NCI-H2227 (cell line): ENCODE data around the gene PACSIN3.
"Not testable (repeated sequence)": the region's sequence is repeated elsewhere in the genome, so short reads cannot be mapped to it uniquely, and the experiment has no call there.

ENCODE experiments used
- DNase-seq: peaks from one replicate; lab custom pipeline; 2025; ENCODE audit not compliant: unreplicated experiment; lab: John Stamatoyannopoulos, UW

PACSIN3 gene

DNA sequence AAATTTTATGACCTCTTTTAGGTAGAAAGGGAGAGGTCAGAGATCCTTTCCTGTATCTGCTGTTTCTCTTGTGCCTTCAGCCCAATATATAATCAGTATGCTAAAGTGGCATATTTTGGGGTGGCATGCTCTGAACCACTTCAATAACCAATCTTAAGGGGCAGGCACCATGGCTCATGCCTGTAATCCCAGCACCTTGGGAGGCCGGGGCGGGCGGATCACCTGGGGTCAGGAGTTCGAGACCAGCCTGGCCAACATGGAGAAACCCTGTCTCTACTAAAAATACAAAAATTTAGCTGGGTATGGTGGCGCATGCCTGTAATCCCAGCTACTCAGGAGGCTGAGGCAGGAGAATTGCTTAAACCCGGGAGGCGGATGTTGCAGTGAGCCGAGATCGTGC, 11.9 kb upstream of the PACSIN3 start:
- DNase-seq, result not testable (repeated sequence)

GRCh38 chr11:47192111-47192510, 5.9 kb upstream of the PACSIN3 start:
- DNase-seq, result no peak

DNA sequence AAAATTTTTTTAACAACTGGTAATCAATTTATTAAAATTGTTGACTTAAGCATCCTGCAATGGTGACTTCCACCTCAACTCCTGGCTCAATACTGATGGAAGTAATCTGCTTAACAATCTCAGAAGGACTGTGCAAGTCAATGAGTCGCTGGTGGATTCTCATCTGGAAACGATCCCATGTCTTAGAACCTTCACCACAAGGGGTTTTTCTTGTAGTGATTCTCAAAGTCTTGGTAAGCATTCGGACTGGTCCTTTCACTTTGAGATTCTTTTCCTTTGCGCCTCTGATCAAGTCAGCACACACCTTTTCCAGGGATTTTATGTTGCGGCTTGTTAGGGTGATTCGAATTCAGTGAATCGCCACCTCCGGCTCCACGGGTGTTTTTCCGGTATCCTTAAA, 4.9 kb upstream of the PACSIN3 start:
- DNase-seq, result not testable (repeated sequence)

DNA sequence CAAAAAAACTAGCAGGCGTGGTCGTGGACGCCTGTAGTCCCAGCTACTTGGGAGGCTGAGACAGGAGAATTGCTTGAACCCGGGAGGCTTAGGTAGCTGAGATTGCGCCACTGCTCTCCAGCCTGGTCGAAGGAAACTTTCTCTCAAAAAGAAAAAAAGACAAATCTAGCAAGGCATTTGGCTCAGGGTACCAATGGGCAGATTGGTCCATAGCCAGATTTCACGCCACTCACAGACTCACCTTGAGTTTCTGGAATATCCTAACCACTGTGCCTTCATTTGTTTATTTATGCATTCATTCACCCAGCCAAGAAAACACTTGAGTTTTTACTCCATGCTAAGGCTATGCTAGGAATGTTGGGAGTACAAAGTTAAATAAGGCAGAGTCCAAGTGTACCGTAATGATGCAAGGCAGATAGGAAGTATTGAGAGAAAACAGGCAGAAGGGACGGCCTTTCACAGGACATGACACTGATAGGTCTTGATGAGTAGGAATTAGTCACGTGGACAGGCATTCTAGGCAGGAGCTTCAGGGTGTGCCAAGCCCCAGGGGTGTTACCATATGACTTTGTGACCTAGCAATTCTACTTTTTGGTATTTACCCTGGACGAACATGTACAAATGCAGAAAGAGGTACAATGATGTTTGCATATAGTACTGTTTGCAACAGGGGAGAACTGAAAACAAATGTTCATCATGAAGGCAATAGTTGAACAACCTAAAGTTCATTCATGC, 3.0 kb upstream of the PACSIN3 start:
- no peak for DNase-seq

- no peak for DNase-seq
Observed at GRCh38 chr11:47188259-47188658, 2.0 kb upstream of the PACSIN3 start.

DNA sequence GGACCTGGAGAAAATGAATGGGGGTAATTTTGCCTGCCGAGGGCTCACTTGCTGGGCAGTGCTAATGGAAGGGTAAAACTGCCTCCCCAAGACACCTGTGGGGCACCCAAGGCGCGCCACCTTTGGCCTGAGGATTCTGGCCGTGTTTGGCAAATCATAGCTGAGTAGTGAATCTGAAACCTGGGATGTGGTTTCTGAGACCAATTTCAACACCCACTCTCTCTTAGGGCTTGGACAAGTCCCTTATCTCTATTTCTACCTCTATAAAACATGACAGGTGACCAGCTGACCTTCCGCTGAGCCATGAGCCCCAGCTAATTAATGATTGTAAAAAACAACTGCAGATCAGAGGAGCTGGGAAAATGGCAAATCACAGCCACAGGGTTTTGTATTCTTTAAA, 1.5 kb upstream of the PACSIN3 start:
- DNase-seq, result no peak

- DNase-seq, result peak; percentile 39
Observed at GRCh38 chr11:47186700-47187695, 764 bp upstream of the PACSIN3 start.

DNA sequence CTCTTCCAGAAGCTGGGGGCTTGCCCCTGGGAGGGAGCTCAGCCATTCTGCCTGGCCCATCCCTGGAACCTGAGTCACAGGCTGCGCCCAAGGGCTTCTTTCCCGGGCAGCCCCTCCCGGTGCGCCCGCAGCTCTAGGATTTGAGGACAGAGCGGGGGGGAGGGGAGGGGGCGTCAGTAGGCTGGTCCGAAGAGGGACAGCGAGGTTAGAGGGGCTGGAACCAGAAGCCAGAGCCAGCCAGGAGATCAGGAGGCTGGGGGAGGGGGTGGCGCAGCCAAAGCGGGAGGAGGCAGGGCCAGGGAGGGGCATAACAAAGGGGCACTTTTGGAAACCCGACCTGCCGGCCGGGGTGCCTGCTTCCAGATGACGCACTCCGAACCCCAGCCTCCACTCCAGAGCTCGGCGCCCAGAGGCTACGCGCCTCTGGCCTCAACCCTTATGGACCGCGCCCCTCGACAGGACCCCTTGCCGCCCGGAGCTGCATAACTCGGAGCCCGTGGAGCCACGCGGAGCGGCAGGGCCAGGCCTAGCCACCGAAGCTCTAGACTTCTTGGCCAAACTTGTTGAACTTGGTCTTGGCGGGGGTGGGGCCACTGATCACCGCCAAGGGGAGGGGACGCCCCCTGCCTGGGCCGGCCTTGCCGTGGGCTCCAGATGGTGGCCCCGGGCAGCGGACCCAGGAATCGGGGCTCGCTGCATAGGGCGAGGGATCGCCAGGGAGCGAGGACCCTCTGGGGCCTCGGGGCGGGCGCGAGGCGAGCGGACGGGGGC, 744 bp downstream of the PACSIN3 start:
- no peak for DNase-seq

- no peak for DNase-seq
Observed at GRCh38 chr11:47184711-47185304, 1.4 kb downstream of the PACSIN3 start.

DNA sequence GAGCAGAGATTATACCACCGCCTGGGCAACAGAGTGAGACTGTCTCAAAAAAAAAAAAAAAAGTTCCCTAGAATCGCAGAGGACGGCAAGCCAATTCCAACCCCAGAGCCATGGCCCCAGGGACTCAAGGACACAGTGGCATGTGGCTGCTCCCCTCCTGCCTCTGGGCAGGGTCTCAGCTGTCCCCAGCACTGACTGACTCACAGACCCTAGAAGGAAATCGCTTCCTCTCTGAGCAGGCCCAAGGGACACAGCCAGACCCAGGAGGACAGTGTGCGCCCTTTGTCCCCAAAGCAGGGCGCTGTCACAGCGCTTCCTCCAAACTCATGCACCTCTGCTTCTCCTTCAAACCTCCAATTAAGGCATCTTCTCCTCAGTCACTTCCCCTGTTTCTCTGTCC, 2.3 kb downstream of the PACSIN3 start:
- no peak for DNase-seq

GRCh38 chr11:47183031-47183856, 3.0 kb downstream of the PACSIN3 start:
- DNase-seq, result no peak

- DNase-seq, result no peak
Observed at GRCh38 chr11:47182380-47182779, 3.9 kb downstream of the PACSIN3 start.

DNA sequence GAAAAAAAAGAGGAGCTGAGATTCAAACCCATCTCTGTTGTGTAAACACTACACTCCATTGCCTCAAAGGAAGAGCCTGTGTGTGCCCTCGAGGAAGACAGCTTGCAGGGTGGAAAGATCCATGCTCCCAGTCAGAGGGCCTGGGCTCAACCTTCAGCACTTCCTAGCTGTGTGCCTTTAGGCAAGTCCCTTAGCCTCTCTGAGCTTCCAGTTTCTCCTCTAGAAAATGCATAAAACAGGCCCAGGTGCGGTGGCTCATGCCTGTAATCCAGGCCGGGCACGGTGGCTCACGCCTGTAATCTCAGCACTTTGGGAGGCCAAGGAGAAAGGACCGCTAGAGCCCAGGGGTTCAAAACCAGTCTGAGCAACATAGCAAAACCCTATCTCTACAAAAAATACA, 5.0 kb downstream of the PACSIN3 start:
- no peak for DNase-seq

- DNase-seq, result no peak
Observed at GRCh38 chr11:47180006-47180787, 6.0 kb downstream of the PACSIN3 start.

GRCh38 chr11:47179655-47179991, 6.6 kb downstream of the PACSIN3 start:
- DNase-seq, result peak; percentile 32

- DNase-seq, result no peak
Observed at GRCh38 chr11:47178737-47179654, 7.2 kb downstream of the PACSIN3 start.

GRCh38 chr11:47178316-47178715, 7.9 kb downstream of the PACSIN3 start:
- no peak for DNase-seq

DNA sequence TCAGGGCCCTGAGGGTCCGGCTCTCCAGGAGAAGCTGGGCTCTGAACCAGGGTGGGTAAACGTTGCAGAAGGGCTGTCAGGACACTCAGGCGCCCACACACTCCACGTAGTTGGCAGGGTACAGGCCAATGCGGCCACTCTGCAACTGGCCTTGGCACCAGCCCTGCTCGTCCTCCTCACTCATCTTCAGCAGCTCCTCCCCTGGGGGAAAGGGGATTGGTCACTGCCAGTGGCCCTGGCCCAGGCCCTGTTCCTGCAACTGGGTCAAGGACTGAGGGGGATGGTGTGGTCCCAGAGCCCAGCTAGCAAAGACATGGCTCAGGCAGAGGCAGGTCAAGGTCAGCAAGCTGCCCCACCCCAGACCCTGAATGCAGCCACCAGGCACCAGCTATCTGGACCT, 8.4 kb downstream of the PACSIN3 start:
- no peak for DNase-seq
